WTC11 (cell line): ENCODE results near the gene YIF1A. TPM values are rescaled to one million over a fixed set of nuclear protein-coding genes. Genes with fewer than 3 reads are reported as not detected.

Experiments used
- ATAC-seq: fragments of 200-7000 bp; cut with Tn5 transposase; 2 replicates; pipeline ENCODE4 v1.10.0; 2021; ENCODE audit warnings: mild to moderate bottlenecking, moderate library complexity
- CTCF ChIA-PET: fragments of 300-600 bp; sonication (Branson Sonifier 250); formaldehyde crosslinking; loops from one replicate; lab custom pipeline; 2021; ENCODE audit warnings: antibody characterized with exemption; lab: Charles Lee
- POLR2A ChIA-PET: fragments of 350-600 bp; sonication (Branson Sonifier 250); formaldehyde crosslinking; loops from one replicate; lab custom pipeline; 2021; ENCODE audit warnings: antibody characterized with exemption; lab: Charles Lee
- DNase-seq: peaks from one replicate; pipeline ENCODE4 v3.0.0; 2021; ENCODE audit warnings: low spot score
- H3K27ac Mint-ChIP-seq: 2 replicates; pipeline ENCODE4 v1.8.0; 2021; ENCODE audit warnings: mixed read lengths
- H3K27me3 Mint-ChIP-seq: 2 replicates; pipeline ENCODE4 v1.8.0; 2021; ENCODE audit warnings: low read depth, mild to moderate bottlenecking, moderate library complexity, mixed read lengths
- H3K36me3 Mint-ChIP-seq: 2 replicates; pipeline ENCODE4 v1.8.0; 2021; ENCODE audit warnings: mixed read lengths
- H3K4me1 Mint-ChIP-seq: 2 replicates; pipeline ENCODE4 v1.8.0; 2022; ENCODE audit warnings: mixed read lengths
- H3K4me3 Mint-ChIP-seq: 2 replicates; pipeline ENCODE4 v1.8.0; 2021; ENCODE audit warnings: mild to moderate bottlenecking, moderate library complexity, mixed read lengths
- H3K9me3 Mint-ChIP-seq: 2 replicates; pipeline ENCODE4 v1.8.0; 2021; ENCODE audit warnings: mixed read lengths
- AFF4 ChIP-seq: sonication (generic); formaldehyde crosslinking; IDR thresholded peaks from 2 replicates; pipeline ENCODE4 v1.8.1; 2023; ENCODE audit warnings: mild to moderate bottlenecking, missing genetic modification reagents, borderline replicate concordance
- ARID4B ChIP-seq: sonication (generic); formaldehyde crosslinking; IDR thresholded peaks from 2 replicates; pipeline ENCODE4 v1.8.0; 2023; ENCODE audit warnings: missing genetic modification reagents, mild to moderate bottlenecking, borderline replicate concordance
- ATF3 ChIP-seq: sonication (generic); formaldehyde crosslinking; conservative IDR thresholded peaks from 2 replicates; pipeline ENCODE4 v1.8.1; 2022; ENCODE audit warnings: mild to moderate bottlenecking, missing genetic modification reagents
- CDX4 ChIP-seq: fragments of 250-450 bp; sonication (Bioruptor Pico); IDR thresholded peaks from 2 replicates; pipeline ENCODE4 v1.9.0; 2021; ENCODE audit warnings: moderate library complexity, mild to moderate bottlenecking, inconsistent platforms, borderline replicate concordance
- E2F1 ChIP-seq: sonication (generic); formaldehyde crosslinking; IDR thresholded peaks from 2 replicates; pipeline ENCODE4 v1.8.0; 2022; ENCODE audit warnings: mild to moderate bottlenecking, missing genetic modification reagents
- ERG ChIP-seq: fragments of 250-450 bp; sonication (Bioruptor Pico); IDR thresholded peaks from 2 replicates; pipeline ENCODE4 v1.8.0; 2021; ENCODE audit warnings: mild to moderate bottlenecking
- IRF2 ChIP-seq: sonication (generic); formaldehyde crosslinking; IDR thresholded peaks from 2 replicates; pipeline ENCODE4 v1.8.0; 2022; ENCODE audit warnings: low read depth, missing genetic modification reagents, borderline replicate concordance
- ZNF121 ChIP-seq: sonication (generic); formaldehyde crosslinking; IDR thresholded peaks from 2 replicates; pipeline ENCODE4 v1.8.0; 2023; ENCODE audit warnings: missing genetic modification reagents
- ZNF138 ChIP-seq: sonication (generic); formaldehyde crosslinking; conservative IDR thresholded peaks from 2 replicates; pipeline ENCODE4 v1.8.1; 2022; ENCODE audit warnings: mild to moderate bottlenecking, moderate library complexity, missing genetic modification reagents
- ZNF317 ChIP-seq: sonication (generic); formaldehyde crosslinking; IDR thresholded peaks from 2 replicates; pipeline ENCODE4 v1.8.1; 2023; ENCODE audit warnings: low read depth, mild to moderate bottlenecking, moderate library complexity, missing genetic modification reagents, borderline replicate concordance
- ZNF416 ChIP-seq: fragments of 250-450 bp; sonication (Bioruptor Pico); IDR thresholded peaks from 2 replicates; pipeline ENCODE4 v1.9.0; 2021; ENCODE audit warnings: mild to moderate bottlenecking, inconsistent platforms
- total RNA-seq: library from RNA; stranded (reverse); gene quantifications from 3 replicates; pipeline ENCODE4 v1.2.3, GENCODE V29; 2021

Gene YIF1A
- total RNA-seq, 1 experiment from 2014 or later = 86.9 TPM

- TF ChIP-seq AFF4 (CRISPR knock-in tag) = no peak
- TF ChIP-seq ZNF121 (CRISPR knock-in tag) = no peak
- no peak for TF ChIP-seq CDX4
- no peak for TF ChIP-seq ZNF138 (CRISPR knock-in tag)
- TF ChIP-seq ARID4B (CRISPR knock-in tag) = no peak
- TF ChIP-seq IRF2 (CRISPR knock-in tag) = no peak
- TF ChIP-seq E2F1 (CRISPR knock-in tag) = no peak
- TF ChIP-seq ZNF317 (CRISPR knock-in tag) = no peak
- no peak for TF ChIP-seq ATF3 (CRISPR knock-in tag)
These were observed 34.7 kb upstream of the YIF1A start (continued) for GRCh38 chr11:66323684-66324083.

GRCh38 chr11:66322732-66323427, 33.9 kb upstream of the YIF1A start:
- Mint-ChIP-seq H3K4me1 (peaks cover 23% of the 10 kb centered on the region), H3K36me3 (peaks cover 20% of the 10 kb centered on the region), H3K4me3 (no peak overlapping the region), H3K27me3 (peaks cover 24% of the 10 kb centered on the region), H3K27ac (no peak overlapping the region), H3K9me3 (peaks cover 26% of the 10 kb centered on the region)
- DNase-seq (no peak), ATAC-seq (no peak)
- no peak for TF ChIP-seq ZNF416 (CRISPR knock-in tag)
- TF ChIP-seq ERG (CRISPR knock-in tag) = no peak
- POLR2A ChIA-PET = interaction anchor here (1.6 kb wide), 1 partner anchor 10 kb away, joined by 14 read pairs; no protein-coding TSS in a partner anchor
- CTCF ChIA-PET = interaction anchor here (0.6 to 2.0 kb wide), 6 partner anchors 10 to 77 kb away, joined by 3 to 51 read pairs (median 5); partner anchors contain the start of genes RAB1B and RIN1
